ENCODE data around the gene RPLP2.

RPLP2 gene

DNA sequence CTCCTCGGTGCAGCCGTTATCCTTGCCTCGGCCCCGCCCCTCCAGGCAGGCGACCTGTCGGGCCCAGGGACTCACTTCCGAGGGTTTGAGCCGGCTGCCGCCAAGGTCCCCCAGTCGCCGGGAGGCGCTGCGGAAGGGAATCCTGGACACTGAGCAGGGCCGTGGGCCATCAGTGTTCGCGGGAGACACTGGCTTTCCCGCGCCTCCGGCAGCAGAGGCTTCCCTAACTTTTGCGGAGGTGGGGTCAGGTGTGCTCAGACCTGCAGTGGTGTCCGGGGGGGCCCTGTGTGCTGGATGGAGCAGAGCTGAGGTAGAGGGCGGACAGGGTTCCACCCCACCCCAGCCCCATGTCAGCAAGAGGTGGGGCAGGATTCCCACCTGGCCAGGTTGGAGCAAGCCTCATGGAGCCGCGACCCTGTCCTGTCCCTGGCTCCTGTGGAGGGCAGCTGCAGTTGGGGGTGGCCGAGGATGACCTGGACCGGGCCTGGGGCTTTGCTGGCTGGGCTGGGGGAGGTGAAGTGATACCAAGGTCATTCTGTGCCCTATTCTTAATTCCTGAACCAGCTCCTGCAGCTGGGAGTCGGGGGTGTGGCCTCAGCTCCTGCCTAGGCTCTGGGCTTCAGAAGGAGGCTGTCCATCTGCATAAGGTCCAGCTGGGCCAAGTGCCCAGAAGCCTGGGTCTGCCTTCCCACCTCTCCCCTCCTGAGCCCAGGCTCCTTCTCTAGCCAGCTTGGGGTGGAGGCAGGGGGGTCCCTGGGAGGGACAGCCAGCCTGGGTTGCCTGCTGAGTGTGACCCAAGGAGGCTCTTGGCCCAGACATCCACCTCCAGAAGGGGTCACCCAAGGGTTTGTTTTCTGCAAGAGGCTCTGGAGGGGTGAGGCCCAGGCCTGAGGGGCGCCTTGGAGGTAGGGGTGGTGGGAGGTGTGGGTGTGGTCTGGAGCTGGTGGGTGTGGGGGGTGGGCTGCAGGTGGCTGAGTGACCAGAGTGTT is 41.3 kb downstream of the RPLP2 start:
- DNase-seq = no peak

DNA sequence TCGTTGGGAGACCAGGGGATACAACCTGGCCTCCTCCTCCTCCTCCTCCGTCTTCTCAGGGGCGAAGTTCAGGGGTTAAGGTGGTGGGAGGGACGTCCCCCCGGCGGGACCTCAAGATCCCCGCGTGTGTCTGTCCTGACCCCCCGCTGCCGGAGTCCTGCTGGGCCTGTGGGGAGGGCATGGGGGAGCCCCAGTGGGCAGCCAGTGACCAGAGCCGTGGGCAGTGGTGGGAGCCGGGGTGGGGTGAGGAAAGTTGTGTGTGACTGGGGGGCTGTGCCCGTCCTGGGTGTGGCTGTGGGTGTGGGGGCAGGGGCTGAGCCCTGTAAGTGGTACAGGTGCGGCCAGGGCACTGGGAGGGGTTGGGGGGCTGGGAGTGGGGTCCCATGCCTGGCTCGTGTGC is 43.0 kb downstream of the RPLP2 start:
- no peak for DNase-seq

DNA sequence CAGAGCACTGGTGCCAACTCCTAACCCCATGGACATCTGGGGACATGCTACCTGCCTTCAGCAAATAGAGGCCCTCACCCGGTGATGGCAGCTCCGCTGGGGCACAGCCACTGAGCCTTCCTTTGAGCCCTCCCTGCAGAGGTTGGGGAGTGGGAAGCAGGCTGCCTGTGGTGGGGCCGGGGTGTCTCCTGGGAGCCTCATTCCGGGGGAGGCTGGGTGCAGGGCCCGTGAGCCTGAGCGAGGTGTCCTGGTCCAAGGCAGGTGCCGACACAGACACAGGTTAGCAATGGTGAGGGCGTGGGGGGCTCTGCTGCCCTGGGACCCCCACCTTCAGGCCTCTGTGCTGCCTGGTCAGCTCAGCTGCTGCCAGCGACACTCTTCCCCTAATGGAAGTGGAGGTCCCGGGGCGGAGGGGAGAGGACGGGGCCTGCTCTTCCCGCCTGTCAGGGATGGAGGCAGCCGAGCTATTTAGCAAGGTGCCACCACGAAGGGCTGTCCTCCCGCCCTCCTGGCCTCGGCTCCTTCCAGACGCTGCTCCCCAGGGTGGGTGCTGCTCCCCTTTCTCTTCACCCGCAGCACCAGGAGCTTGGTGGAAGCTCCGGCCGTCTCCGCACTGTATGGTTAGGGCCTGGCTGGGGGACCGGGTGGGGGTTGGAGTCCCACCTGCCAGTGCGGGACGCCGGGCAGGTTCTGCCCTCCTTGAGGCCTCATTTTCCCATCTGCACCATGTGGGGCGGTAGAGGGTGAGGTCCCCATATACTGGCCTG is 44.1 kb downstream of the RPLP2 start:
- DNase-seq = no peak

DNA sequence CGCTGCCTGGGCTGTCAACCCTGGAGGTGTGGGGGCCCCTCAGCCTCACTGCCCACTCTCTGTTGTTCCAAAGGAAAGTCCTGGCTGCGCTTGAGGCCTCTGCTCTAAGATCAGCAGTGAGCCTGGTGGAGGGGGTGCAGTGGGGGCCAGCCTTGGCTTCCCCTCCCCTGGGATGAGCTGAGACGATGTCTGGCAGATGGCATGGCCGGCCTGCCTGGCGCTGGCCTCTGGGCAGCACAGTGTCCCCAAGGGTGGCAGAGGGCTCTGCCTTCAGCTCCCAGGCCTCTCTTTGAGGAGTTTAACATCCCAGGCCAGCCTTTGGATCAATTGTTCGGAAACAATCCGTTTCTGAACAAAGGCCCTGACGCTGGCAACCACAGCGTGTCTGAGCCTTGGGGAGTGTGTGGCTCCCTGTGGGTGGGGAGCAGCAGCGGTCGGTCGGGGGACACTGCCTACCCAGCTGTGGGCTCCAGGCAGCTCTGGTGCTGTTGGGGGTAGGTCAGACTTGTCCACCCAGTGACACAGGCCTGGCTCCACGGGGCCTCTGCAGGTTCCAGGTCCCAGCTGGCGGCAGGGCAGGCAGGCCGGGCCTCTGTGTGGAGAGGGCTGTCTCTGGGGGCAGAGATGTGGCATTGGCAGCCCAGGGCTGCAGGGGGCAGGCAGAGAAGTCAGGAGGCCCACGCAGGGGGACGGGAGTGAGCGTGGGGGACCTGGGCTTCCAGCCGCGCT is 45.0 kb downstream of the RPLP2 start:
- no peak for DNase-seq

DNA sequence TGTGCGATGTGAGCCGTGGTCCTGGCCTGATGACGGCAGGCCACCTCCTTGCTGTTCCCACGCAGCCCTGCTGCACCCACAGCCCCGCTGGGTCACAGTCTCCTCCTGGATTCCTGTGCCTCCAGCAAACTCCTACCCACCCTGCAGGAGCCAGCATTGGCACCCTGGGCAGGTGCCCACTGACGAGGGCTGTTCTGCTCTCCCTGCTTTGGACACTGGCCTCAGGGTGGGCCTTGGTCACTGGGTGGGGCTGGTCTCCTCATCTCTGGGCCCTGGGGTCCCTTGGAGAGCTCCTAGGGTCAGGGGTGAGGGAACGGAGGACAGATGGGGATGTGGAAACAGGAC is 45.5 kb downstream of the RPLP2 start:
- DNase-seq = no peak

DNA sequence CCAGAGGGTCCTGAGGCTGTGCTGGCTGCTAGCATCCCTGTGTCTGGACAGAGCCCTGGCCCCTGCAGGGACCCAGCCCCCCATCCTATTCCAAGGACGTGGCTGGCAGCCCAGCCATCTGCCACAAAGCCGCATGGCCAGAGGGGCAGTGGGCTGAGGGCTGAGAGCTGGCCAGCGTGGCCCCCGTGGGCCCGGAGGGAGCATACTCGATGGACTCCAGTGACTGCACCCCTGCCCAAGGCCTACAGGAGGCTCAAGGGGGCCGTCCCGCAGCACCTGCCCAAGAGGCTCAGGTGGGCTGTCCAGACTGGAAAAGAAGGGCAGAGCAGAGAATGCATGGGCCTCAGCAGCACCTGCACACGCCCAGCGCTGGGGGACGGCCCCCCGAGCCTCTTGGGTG is 46.0 kb downstream of the RPLP2 start:
- no peak for DNase-seq

DNA sequence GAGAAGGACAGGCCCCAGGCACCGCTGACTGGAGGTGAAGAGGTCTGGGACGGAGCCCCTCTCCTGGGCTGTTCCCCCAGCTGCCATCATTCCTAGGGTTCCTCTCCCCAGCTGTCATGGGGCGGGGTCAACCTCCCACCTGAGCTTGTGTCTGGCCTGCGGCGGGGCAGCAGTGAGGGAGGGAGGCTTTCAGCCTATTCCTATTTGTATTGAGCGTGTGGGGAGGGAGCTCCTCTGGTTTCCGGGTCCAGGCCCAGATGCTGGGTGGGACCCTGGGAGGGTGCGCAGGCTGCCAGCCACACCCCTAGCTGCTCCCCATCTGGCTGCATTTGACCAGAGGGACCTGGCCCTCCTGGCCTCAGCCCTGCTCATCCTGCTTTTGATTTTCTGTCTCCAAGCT is 46.6 kb downstream of the RPLP2 start:
- no peak for DNase-seq

DNA sequence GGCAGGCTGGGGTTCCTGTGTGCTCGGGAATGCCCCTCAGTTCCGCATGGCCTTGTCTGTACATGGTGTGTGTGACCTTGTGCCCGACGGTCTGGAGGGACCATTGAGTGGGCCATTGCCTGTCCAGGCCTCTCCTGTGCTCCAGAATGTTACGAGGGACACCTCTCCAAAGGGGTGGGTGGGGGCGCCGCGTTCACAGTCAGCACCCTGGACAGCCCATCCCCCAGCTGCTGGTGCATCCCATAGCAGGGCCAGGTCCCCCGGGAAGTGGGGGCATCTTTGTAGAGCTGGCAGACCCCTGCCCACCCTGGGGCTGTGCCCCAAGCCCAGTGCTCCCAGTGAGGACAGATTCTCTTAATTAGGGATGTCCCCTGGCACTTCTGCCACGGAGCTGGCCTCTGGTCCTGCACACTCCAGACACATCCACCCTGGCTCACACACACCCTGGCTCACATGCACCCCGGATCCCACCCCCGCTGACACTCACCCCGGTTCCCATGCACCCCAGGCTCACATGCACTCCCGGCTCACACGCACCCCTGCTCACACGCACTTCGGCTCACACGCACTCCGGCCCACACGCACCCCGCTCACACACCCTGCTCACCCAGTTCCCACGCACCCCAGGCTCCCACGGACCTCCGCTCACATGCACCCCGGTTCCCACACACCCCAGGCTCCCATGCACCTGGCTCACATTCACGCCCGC is 48.4 kb downstream of the RPLP2 start:
- DNase-seq = no peak

DNA sequence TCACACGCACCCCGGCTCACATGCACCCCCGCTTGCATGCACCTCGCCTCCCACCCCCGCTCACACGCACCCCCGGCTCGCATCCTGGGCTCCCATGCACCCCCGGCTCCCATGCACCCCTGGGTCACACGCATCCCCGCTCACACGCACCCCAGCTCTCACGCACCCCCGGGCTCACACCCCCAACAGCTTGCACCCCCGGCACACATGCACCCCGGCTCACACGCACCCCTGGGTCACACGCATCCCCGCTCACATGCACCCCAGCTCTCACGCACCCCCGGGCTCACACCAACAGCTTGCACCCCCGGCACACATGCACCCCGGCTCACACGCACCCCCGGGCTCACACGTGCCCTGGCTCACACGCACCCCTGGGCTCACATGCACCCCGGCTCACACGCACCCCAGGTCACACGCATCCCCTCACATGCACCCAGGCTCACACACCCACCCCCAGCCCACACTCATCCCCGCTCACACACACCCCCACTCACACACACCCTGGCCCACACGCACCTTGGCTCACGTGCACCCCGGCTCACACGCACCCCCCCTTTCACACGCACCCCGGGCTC is 49.1 kb downstream of the RPLP2 start:
- no peak for DNase-seq

DNA sequence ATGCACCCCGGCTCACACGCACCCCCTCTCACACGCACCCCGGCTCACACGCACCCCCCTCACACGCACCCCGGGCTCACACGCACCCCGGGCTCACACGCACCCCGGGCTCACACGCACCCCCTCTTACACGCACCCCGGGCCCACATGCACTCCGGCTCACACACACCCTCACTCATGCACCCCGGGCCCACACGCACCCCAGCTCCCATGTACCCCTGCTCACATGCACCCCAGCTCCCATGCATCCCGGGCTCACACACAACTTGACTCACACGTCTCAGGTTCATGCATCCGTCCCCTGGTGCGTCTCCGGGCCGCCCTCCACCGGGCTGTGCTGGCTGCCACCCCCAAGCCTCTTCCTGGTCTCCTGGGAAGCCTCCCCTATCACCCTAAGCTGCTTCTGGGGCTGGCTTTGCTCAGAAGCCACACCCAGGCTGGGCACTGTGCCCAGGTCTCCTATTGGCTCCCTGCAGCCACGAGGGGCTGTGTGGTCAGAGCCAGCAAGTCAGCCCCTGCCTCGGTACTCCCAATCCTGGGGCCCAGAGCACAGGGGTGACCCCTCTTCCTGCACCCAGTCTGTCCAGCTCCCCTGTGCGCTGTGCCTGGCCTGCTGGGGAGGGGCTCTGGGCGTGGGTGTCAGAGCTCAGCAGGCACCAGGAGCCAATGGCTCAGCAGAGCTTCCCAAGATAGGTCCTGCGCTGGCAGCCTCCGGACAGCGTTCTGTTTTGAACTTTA is 49.8 kb downstream of the RPLP2 start:
- no peak for DNase-seq

DNA sequence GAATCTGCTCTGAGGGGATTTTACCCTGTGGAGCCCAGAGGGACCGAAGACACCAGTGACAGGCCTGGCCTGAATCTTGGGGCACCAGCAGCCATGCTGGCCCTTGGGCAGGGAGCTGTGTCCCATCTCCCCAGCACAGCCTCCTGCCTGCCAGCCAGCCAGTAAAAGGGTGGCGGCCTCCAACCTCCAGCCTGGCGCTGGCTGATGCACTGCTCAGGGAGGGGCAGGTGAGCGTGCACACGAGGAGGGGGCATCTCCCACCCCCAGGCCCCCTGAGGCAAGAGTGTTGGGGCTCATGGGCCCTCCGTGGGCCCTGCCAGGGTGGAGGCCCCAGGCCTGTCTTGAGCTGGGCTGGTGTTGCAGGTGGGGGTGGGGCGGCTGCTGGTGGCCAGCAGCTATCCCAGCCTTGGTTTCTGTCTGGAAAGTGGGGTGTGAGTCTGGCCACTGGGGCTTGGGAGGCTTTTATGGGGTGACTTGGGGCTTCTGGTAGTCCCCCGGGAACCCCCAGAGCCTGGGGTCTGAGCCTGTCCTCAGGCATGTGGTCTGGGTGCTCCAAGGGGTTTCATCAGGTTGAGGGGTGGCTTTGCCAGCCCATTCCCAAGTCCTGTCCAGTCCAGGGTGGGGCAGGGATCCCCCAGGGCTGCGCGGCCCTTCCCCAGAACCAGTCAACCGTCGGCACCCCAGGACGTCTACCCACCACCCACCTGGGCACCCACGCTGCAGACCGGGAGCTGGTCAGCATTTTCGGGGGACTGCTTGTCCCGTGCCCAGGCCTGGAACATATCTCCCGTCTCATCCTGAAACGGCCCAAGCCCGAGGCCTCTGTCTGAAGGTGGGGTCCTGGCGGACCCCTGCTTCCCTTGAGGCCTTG is 50.7 kb downstream of the RPLP2 start:
- no peak for DNase-seq

DNA sequence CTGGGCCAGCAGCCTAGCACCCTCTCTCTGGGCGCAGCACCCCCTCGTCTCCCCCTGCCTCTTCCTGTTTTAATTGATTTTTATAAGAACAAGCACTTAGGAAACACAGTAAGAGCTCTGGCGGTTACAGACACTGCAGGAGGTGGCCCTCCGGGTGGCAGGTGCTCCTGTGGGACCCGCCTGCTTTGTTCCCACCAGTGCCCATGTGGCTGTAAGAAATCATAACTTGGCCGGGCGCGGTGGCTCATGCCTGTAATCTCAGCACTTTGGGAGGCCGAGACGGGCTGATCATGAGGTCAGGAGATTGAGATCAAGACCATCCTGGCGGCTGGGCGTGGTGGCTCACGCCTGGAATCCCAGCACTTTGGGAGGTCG is 51.3 kb downstream of the RPLP2 start:
- DNase-seq = no peak

DNA sequence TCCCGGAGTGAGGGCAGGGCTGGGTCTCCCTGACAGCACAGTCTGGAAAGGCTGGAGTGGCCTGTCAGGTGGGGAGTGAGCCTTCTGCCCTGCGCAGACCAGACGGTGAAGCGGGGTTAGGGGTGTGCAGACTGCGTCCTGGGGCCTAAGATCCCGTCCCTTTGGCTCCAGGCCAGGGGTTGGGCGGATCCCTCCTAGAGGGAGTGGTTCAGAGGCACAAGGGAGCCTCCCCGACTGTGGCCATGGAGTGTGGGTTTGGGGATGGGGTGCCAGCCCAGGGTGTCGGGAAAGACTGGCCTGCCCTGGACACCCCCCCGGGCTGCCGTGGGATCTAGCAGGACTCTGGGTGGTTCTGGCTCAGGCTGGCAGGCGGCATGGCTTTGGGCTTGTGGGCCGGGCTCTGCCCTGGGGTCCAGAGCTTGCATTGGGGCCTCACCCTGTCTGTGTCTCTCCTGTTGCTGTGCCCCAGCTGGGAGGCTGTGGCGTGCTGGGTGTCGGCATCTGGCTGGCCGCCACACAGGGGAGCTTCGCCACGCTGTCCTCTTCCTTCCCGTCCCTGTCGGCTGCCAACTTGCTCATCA is 52.4 kb downstream of the RPLP2 start:
- DNase-seq = no peak
